GM12878 (cell line): ENCODE data around the gene THBS3. TPM values are rescaled to one million over a fixed set of nuclear protein-coding genes. Genes with fewer than 3 reads are reported as not detected.

ENCODE experiments used
- BRCA1 ChIP-seq: IDR thresholded peaks from 2 replicates; pipeline ENCODE4 v1.6.1; 2011; ENCODE audit warnings: low read depth, low read length, improper control_type of control experiment
- CBFB ChIP-seq: IDR thresholded peaks from 2 replicates; pipeline ENCODE4 v1.6.1; 2016; ENCODE audit warnings: antibody characterized with exemption, low read depth
- IKZF1 ChIP-seq: fragments of 450-650 bp; conservative IDR thresholded peaks from 2 replicates; pipeline ENCODE4 v1.6.1; 2017; ENCODE audit warnings: antibody characterized with exemption, mild to moderate bottlenecking
- MYC ChIP-seq: IDR thresholded peaks from 2 replicates; pipeline ENCODE4 v1.6.1; 2011; ENCODE audit warnings: mild to moderate bottlenecking, low read length, moderate library complexity, inconsistent platforms; ENCODE audit not compliant: insufficient read depth, insufficient replicate concordance, insufficient read length, severe bottlenecking
- RAD51 ChIP-seq: fragments of 450-650 bp; IDR thresholded peaks from 2 replicates; pipeline ENCODE4 v1.6.1; 2016; ENCODE audit warnings: moderate library complexity, mild to moderate bottlenecking, inconsistent platforms
- STAT3 ChIP-seq: IDR thresholded peaks from 2 replicates; pipeline ENCODE4 v1.6.1; 2011; ENCODE audit warnings: low read depth, low read length, improper control_type of control experiment
- SUPT20H ChIP-seq: IDR thresholded peaks from 2 replicates; pipeline ENCODE4 v1.6.1; 2011; ENCODE audit warnings: low read depth, mild to moderate bottlenecking, low read length, moderate library complexity, borderline replicate concordance; ENCODE audit not compliant: control insufficient read depth
- ZNF207 ChIP-seq: fragments of 450-650 bp; IDR thresholded peaks from 2 replicates; pipeline ENCODE4 v1.6.1; 2014; ENCODE audit warnings: antibody characterized with exemption, mild to moderate bottlenecking, borderline replicate concordance
- ZNF622 ChIP-seq: fragments of 450-650 bp; IDR thresholded peaks from 2 replicates; pipeline ENCODE4 v1.6.1; 2017; ENCODE audit warnings: mild to moderate bottlenecking, inconsistent platforms
- polyA plus RNA-seq, 11 experiments: library from polyadenylated mRNA; depleted of rRNA in 4 of 11; unstranded in 6 of 11; stranded (reverse) in 5 of 11; fragments of >200 nt; fragmentation: Nextera tagmentation in 4 of 11; fragmentation: Illumina TruSeq in 1 of 11; extraction: Ambion mirVana in 4 of 11; extraction: Trizol in 1 of 11; gene quantifications; 1 replicate in 1 of 11; 2 replicates in 10 of 11; pipeline versions ENCODE4 v1.2.1 to v1.2.3, GENCODE V29; 2011 to 2016; ENCODE audit warnings: inconsistent platforms in 2 of 11, missing spikeins in 2 of 11, low read depth in 1 of 11
- total RNA-seq, 4 experiments: library from RNA; depleted of rRNA in 3 of 4; stranded (reverse); fragments of >200 nt in 3 of 4; fragmentation: Illumina TruSeq in 1 of 4; extraction: Trizol in 1 of 4; gene quantifications; 2 replicates each; pipeline versions ENCODE4 v1.2.1 to v1.2.3, GENCODE V29; 2013 to 2021
- TF ChIP-seq, protein P1 (sequence below): fragments of 450-650 bp; IDR thresholded peaks from 2 replicates; pipeline ENCODE4 v1.6.1; 2017; ENCODE audit warnings: borderline replicate concordance

THBS3 gene
- total and polyA plus RNA-seq, 10 of the 15 experiments (the other 5 are each of a cell fraction or from before 2014, with no cell fraction given): 0.66 to 3.6 (median 2.0) TPM

DNA sequence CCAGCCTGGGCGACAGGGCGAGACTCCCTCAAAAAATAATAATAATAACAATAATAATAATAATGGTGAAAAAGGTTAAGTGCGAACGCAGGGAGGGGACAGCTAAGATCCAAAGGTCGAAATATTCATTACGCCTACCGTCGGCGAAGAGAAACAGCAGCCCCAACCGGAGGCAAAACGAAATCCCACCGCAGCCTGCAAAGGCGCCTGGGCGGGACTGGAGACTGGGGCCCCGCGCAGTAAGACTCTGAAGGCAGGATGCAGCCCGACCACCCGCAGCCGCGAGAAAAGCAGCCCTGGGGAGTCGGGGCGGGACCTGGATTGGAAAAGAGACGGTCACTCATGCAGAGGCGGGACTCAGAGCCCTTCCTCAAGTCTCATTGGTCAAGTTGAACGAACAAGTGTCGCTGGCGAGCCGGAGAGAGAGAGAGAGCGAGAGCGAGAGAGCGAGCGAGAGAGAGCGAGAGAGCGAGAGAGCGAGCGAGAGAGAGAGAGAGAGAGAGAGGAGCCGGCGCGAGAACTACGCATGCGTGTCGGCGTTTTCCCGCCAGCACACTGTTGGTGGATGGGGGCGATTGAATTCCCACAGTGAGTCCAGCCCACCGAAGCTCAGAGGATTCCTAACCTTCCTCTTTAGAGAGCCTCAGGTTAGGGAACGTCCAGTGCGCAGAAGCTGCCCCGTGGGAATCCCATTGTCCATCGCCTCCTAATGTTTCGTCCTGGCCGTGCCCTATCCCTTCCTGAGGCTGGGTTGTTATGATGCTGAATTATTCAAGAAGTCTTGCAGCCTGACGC is 36.9 kb upstream of the THBS3 start (continued):
- TF ChIP-seq, protein P1, sequence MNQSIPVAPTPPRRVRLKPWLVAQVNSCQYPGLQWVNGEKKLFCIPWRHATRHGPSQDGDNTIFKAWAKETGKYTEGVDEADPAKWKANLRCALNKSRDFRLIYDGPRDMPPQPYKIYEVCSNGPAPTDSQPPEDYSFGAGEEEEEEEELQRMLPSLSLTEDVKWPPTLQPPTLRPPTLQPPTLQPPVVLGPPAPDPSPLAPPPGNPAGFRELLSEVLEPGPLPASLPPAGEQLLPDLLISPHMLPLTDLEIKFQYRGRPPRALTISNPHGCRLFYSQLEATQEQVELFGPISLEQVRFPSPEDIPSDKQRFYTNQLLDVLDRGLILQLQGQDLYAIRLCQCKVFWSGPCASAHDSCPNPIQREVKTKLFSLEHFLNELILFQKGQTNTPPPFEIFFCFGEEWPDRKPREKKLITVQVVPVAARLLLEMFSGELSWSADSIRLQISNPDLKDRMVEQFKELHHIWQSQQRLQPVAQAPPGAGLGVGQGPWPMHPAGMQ: peak; percentile 39; the same call in 1 of the 2 replicates
- TF ChIP-seq SUPT20H (no peak), CBFB (peak; percentile 50), STAT3 (0 out of 2 replicates have a peak, but pooled peaks have one; percentile 20), MYC (peak; percentile 53), RAD51 (peak; percentile 80), ZNF622 (peak; percentile 46; the same call in 1 of the 2 replicates), BRCA1 (no peak), IKZF1 (peak; percentile 98), ZNF207 (peak; percentile 92)
